Subcutaneous adipose tissue (tissue), 4 donors: ENCODE data around the gene DYRK1A. TPM values are rescaled to one million over a fixed set of nuclear protein-coding genes. Genes with fewer than 3 reads are reported as not detected.

Source experiments
- total RNA-seq, 4 donors: library from RNA; depleted of rRNA; stranded (reverse); fragments of >200 nt; gene quantifications; one replicate each; pipeline ENCODE4 v1.1.0, GENCODE V29; 2016
- TF ChIP-seq, protein P1 (sequence below): fragments of 450-650 bp; IDR thresholded peaks from one replicate; pipeline ENCODE4 v1.5.1; 2016; ENCODE audit warnings: low read depth, mild to moderate bottlenecking, control low read depth, antibody characterized with exemption, moderate library complexity

The DYRK1A gene
- total RNA-seq, 4 donors from 2014 or later: 52.4 to 77.2 (median 68.8) TPM

DNA sequence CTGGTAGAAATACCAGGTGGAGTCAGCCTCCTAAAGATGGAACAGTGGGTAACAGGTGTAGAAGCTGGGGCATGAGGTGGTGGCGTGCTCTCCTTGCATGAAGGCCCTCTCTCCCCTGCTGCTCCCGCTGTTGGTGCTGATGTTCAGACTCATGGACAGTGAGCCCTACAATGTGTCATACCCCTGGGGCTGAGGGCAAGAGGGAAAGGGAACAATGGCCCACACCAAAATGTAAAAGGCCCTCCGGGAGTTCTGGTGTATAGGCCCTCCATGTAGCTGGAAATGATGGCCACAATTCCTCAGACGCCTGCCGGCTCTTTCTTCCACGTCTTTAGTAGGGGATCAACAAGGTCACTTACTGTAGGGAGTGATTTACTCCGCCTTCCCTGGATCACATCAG lies 194.9 kb downstream of the DYRK1A start:
- TF ChIP-seq, protein P1, sequence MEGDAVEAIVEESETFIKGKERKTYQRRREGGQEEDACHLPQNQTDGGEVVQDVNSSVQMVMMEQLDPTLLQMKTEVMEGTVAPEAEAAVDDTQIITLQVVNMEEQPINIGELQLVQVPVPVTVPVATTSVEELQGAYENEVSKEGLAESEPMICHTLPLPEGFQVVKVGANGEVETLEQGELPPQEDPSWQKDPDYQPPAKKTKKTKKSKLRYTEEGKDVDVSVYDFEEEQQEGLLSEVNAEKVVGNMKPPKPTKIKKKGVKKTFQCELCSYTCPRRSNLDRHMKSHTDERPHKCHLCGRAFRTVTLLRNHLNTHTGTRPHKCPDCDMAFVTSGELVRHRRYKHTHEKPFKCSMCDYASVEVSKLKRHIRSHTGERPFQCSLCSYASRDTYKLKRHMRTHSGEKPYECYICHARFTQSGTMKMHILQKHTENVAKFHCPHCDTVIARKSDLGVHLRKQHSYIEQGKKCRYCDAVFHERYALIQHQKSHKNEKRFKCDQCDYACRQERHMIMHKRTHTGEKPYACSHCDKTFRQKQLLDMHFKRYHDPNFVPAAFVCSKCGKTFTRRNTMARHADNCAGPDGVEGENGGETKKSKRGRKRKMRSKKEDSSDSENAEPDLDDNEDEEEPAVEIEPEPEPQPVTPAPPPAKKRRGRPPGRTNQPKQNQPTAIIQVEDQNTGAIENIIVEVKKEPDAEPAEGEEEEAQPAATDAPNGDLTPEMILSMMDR: no peak

DNA sequence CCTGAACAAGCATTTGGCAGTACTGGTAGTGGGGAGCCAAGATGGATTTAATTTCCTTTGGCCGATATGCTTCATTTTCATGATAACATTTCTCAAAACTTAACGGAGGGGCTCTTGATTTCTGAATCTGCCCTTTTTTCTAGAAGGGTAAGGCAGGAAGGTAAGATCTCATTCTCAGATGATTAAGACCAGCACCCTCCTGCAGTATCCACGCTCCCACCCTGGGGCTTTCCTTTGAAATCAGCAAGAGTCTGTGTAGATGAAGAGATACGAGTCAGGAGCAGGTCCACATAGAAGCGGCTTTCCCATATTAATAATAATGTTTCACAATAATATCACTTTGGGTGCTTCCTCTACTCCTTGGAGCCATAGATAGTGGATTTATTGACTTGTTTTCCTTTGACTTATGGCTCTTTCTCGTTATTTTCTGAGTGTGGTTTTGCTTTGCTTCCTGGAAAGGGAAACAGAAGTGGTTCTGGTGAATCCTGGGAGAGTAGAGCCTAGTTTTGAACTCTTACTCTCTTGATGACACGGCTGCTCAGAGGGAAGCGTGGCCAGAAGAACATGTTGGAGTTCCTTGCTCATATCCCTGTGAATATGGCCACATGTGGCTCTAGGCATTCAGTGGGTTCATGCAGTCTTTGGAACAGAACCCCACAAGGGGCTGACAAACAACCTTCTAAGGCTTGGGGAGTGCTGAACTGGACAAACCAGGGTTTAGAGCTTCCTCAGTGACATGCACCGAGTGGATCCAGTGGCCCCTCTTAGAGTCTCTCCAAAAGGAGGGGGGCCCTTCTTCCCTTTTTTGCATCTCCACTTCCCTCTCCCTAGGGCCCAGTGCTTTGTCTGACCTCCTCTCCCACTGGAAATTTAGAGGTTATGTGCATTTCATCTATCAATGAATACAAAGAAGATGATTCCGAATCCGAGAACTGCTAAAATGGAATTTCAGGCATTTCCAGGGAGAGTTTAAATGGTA lies 195.7 kb downstream of the DYRK1A start:
- TF ChIP-seq, protein P1: no peak

DNA sequence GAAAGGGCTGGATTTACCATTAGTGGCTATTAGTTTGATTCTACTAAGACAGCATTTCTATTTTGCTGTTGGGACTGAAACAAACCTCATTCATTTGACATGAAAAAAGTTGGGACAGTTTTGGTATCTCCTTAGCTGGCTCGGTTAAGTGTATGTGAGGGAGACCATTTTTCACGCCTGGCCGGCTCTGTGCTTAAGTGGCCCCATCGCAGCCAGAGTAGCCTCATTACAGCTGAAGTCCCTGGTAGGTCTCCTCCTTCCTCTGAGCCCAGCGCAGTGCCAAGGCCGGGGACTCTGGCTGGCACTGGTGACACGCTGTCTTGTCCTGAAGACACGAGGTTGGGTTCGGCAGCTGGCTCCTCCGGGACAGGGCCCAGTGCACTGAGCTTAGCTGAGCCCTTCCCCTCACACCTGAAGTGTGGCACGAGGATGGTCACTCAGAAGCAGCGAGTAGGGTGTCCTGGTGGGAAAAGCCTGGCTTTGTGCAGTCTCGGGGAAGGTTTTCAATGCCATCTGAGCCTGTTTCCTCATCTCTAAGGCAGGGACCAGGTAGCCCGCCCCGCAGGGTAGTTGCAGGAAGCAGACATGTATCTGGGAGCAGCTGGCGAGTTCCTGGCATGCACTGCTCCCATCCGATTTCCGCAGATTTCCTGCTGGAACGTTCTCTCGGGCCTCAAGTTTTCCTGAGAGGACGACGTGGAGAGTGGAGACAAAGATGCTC lies 196.5 kb downstream of the DYRK1A start:
- TF ChIP-seq, protein P1: no peak

DNA sequence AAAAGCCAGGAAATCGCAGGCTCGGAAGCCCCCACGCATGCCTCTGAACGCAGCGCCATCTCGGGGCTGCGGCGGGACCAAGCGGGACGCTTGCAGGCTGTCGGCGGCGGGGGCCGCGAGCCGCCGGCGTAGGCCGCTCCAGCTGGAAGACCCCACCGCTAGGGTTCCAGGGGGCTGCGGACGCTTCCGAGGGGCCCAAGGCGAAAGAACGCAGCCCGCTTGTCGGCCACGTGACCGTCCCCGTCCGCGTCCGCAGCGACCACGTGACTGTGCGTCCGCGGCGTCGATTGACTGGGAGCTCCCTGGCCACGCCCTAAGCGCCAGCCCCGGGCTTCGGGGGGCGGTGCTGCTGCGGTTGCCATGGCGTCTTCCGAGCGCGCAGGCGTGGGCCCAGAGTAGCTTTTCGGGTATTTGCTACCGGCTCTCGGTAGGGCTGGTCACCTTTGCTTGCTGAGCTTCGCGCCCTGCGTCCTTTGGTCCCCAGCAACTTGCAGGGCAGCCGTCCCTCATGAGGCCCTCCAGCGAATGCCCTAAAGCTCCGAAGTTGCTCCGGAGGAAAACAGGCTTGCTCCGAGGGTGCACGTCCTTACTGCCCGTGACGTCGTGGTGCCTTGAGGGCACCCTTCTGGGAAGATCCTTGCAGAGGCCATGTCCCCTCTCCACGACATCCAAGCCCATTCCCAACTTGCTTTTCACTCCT lies 197.2 kb downstream of the DYRK1A start:
- TF ChIP-seq, protein P1: no peak

DNA sequence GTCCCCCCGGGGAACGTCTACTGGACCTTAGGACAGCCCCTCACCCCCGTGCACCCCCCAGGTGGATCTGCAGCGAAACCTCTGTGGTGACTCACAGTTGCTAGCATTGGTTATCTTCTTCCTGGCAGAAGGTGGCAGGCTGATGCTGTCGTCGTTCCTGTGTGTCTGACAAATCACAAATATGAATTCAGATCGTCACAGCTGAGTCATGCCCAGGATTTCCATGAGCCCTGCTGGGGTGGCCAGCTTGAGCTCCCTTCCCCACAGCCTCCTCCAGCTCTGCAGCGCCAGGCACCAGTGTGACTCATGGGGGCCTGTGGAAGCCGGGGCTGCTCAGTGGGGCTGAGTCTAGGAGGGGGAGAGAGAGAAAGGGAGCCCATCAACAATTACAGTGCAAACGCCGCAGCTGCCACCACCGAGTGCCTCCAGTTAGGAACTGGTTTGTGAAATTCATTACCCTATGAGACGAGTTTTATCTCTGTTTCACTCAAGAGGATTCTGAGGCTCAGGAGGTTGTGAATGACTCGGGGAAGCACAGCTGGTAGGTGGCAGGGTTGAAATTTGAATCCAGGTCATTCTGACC lies 197.9 kb downstream of the DYRK1A start:
- TF ChIP-seq, protein P1: no peak

DNA sequence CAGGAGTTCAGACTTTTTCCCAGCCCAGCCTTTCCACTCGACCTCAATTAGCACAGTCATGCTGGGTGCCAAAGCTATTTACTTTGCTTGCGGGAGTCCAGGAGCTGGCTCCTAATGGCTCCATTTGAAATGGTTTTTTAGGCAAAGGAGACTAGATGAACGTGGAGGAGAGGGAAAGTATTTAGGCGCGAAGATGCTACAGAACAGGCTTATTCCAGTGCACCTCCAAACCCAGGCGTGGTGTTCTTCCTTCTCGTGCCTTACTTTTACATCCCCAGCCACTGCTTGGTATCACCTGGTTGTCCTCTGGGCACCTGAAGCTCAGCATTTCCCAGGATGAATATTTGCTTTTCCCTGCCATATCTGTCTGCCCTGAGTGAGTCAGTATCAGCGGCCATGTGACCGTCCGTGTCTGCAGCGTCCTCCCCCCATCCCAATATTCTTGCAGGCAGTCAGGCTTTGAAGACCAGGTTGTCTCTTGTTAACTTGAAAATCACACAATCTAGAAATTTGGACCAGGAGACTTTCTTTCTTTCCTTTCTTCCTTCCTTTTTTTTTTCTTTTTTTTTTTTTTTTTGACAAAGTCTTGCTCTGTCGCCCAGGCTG lies 198.5 kb downstream of the DYRK1A start:
- TF ChIP-seq, protein P1: no peak
